ENCODE measurements around the gene CLCN6. TPM values are rescaled to one million over a fixed set of nuclear protein-coding genes. Genes with fewer than 3 reads are reported as not detected.

Gene CLCN6
- total and polyA plus RNA-seq, 2 of the 13 experiments (the other 11 are each of a cell fraction or from before 2014, with no cell fraction given), result 14.9 to 19.3 TPM

- no peak for TF ChIP-seq ATF6 (CRISPR knock-in tag; conservative IDR thresholded peaks at IDR 0.05)
- no peak for TF ChIP-seq NONO (IDR thresholded peaks at IDR 0.05)
- TF ChIP-seq NONO (CRISPR knock-in tag; conservative IDR thresholded peaks at IDR 0.05), result peak; percentile 77
- TF ChIP-seq ZNF614 (CRISPR knock-in tag; IDR thresholded peaks at IDR 0.05; ENCODE audit: borderline replicate concordance), result peak; percentile 64; the same call in 1 of the 2 replicates
- TF ChIP-seq GABPB1 (CRISPR knock-in tag; IDR thresholded peaks at IDR 0.05), result peak; percentile 49; the same call in 1 of the 2 replicates
- 0 out of 2 replicates have a peak, but pooled peaks have one; percentile 43 for TF ChIP-seq SRY (CRISPR knock-in tag; IDR thresholded peaks at IDR 0.05)
- TF ChIP-seq HOXA7 (CRISPR knock-in tag; IDR thresholded peaks at IDR 0.05), result no peak
- TF ChIP-seq ZFP41 (CRISPR knock-in tag; IDR thresholded peaks at IDR 0.05; ENCODE audit: borderline replicate concordance), result no peak
- TF ChIP-seq GPN1 (CRISPR knock-in tag; IDR thresholded peaks at IDR 0.05; ENCODE audit: borderline replicate concordance), result no peak
- peak; percentile 45; the same call in 1 of the 2 replicates for TF ChIP-seq ZNF790 (CRISPR knock-in tag; IDR thresholded peaks at IDR 0.05; ENCODE audit: borderline replicate concordance)
- no peak; the same call in 1 of the 2 replicates for TF ChIP-seq ARHGAP35 (CRISPR knock-in tag; IDR thresholded peaks at IDR 0.05; ENCODE audit: borderline replicate concordance)
- TF ChIP-seq ZNF317 (CRISPR knock-in tag; IDR thresholded peaks at IDR 0.05), result peak; percentile 54; the same call in 1 of the 2 replicates
- peak; percentile 89 for TF ChIP-seq MLX (CRISPR knock-in tag; IDR thresholded peaks at IDR 0.05)
- no peak for TF ChIP-seq ZNF713 (CRISPR knock-in tag; IDR thresholded peaks at IDR 0.05)
- TF ChIP-seq CEBPG (CRISPR knock-in tag; IDR thresholded peaks at IDR 0.05), result peak; percentile 98
- TF ChIP-seq ZXDC (CRISPR knock-in tag; IDR thresholded peaks at IDR 0.05), result no peak
- peak; percentile 34; the same call in 1 of the 2 replicates for TF ChIP-seq SMYD3 (CRISPR knock-in tag; IDR thresholded peaks at IDR 0.05)
- no peak for TF ChIP-seq SNAPC2 (CRISPR knock-in tag; IDR thresholded peaks at IDR 0.05)
- no peak for TF ChIP-seq ARNT (IDR thresholded peaks at IDR 0.05)
- peak; percentile 82 for TF ChIP-seq TRIM24 (CRISPR knock-in tag; IDR thresholded peaks at IDR 0.05)
- no peak for TF ChIP-seq ZNF83 (CRISPR knock-in tag; IDR thresholded peaks at IDR 0.05; ENCODE audit: borderline replicate concordance)
- no peak for TF ChIP-seq RFX5 (IDR thresholded peaks at IDR 0.05; ENCODE audit: low read depth, low read length)
- 0 out of 2 replicates have a peak, but pooled peaks have one; percentile 33 for TF ChIP-seq E2F1 (CRISPR knock-in tag; IDR thresholded peaks at IDR 0.05)
- TF ChIP-seq GABPA (IDR thresholded peaks at IDR 0.05; ENCODE audit: low read depth, low read length), result no peak
- TF ChIP-seq GABPA (CRISPR knock-in tag; IDR thresholded peaks at IDR 0.05; ENCODE audit: low read depth), result peak; percentile 52
These were observed 36.4 kb downstream of the CLCN6 start (continued) for GRCh38 chr1:11842154-11843041.

Measured in HepG2 (cell line).